Suprapubic skin (tissue), 4 donors: Measurements from ENCODE around the gene LBHD2. TPM values are rescaled to one million over a fixed set of nuclear protein-coding genes. Genes with fewer than 3 reads are reported as not detected.

ENCODE experiments used
- DNase-seq, 2 donors: peaks; one replicate each; pipeline ENCODE4 v3.0.0-alpha.2; 2019; ENCODE audit warnings: low spot score in 2 of 2
- H3K27ac ChIP-seq: fragments of 200-600 bp; sonication (generic); one replicate; pipeline ENCODE4 v1.5.1; 2019
- H3K27me3 ChIP-seq: fragments of 200-600 bp; sonication (generic); one replicate; pipeline ENCODE4 v1.5.1; 2019
- H3K36me3 ChIP-seq: fragments of 200-600 bp; sonication (generic); one replicate; pipeline ENCODE4 v1.5.1; 2019
- H3K4me1 ChIP-seq: fragments of 200-600 bp; sonication (generic); one replicate; pipeline ENCODE4 v1.5.1; 2019
- H3K4me3 ChIP-seq: fragments of 200-600 bp; sonication (generic); one replicate; pipeline ENCODE4 v1.5.1; 2019; ENCODE audit warnings: mild to moderate bottlenecking
- H3K9me3 ChIP-seq: fragments of 200-600 bp; sonication (generic); one replicate; pipeline ENCODE4 v1.5.1; 2019
- EP300 ChIP-seq: sonication (generic); formaldehyde crosslinking; IDR thresholded peaks from one replicate; pipeline ENCODE4 v1.6.1; 2017; ENCODE audit warnings: antibody characterized with exemption
- POLR2A ChIP-seq, 2 donors: fragments of 450-650 bp; IDR thresholded peaks; one replicate each; pipeline ENCODE4 v1.6.1; 2017; ENCODE audit warnings: antibody characterized with exemption in 2 of 2, mild to moderate bottlenecking in 2 of 2, moderate library complexity in 2 of 2
- POLR2AphosphoS5 ChIP-seq, 3 donors: sonication (generic); formaldehyde crosslinking; IDR thresholded peaks; one replicate each; pipeline ENCODE4 v1.6.1; 2017; ENCODE audit warnings: antibody characterized with exemption in 3 of 3
- WGBS: methylation state at CpG from one replicate; pipeline ENCODE4 v1.1.5; 2018; 5-methylcytosine and 5-hydroxymethylcytosine counted together
- total RNA-seq, 4 donors: library from RNA; depleted of rRNA; stranded (reverse); fragments of >200 nt; gene quantifications; one replicate each; pipeline ENCODE4 v1.1.0, GENCODE V29; 2016
- TF ChIP-seq, protein P1 (sequence below), 2 donors: fragments of 200-600 bp in 1 of 2; fragments of 450-650 bp in 1 of 2; sonication (generic) in 1 of 2; IDR thresholded peaks; one replicate each; pipeline ENCODE4 v1.5.1; 2016 to 2019; ENCODE audit warnings: antibody characterized with exemption in 2 of 2, mild to moderate bottlenecking in 1 of 2, moderate library complexity in 1 of 2

Gene LBHD2
- total RNA-seq, 4 donors from 2014 or later: not detected

DNA sequence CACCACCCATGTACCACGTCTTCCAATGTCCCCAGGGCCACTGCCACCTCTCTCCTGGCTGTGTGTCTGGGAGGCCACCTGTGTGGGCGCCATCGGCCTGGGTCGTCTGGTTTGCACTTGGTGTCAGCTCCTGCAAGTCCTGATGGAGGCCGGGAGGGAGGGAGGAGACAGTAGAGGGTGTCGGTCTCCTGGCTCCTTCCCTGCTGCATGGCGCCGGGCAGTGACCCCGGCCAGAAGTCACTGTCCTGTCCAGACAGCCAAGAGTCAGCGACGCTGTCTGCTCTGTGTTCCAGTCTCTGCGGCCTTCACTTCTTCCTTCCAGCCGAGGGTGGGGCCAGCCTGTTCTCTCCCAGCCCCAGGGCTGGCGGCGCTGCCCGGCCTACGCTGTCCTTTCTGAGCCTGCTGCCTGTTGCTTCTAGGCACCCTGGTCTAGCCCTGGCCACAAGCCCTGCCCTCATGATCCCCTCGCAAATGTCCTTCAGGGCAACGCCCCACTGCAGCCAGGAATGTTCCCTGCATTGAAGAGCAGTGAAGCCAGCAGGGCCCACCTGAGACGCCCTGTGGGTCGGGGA, 13.0 kb upstream of the LBHD2 start:
- TF ChIP-seq EP300 (no peak), POLR2AphosphoS5 (IDR thresholded peaks at IDR 0.05) (no peak), POLR2A (IDR thresholded peaks at IDR 0.05) (no peak)
- TF ChIP-seq, protein P1, sequence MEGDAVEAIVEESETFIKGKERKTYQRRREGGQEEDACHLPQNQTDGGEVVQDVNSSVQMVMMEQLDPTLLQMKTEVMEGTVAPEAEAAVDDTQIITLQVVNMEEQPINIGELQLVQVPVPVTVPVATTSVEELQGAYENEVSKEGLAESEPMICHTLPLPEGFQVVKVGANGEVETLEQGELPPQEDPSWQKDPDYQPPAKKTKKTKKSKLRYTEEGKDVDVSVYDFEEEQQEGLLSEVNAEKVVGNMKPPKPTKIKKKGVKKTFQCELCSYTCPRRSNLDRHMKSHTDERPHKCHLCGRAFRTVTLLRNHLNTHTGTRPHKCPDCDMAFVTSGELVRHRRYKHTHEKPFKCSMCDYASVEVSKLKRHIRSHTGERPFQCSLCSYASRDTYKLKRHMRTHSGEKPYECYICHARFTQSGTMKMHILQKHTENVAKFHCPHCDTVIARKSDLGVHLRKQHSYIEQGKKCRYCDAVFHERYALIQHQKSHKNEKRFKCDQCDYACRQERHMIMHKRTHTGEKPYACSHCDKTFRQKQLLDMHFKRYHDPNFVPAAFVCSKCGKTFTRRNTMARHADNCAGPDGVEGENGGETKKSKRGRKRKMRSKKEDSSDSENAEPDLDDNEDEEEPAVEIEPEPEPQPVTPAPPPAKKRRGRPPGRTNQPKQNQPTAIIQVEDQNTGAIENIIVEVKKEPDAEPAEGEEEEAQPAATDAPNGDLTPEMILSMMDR (IDR thresholded peaks at IDR 0.05): no peak
- Histone ChIP-seq H3K27me3 (no peaks in the 10 kb centered on the region), H3K36me3 (no peaks in the 10 kb centered on the region), H3K9me3 (no peaks in the 10 kb centered on the region), H3K4me1 (peaks cover 73% of the 10 kb centered on the region), H3K27ac (peak overlapping the region; percentile 66), H3K4me3 (no peak overlapping the region)
- peak; percentile 68 to 73 for DNase-seq
- 38% methylated on average over 7 of the region's 21 CpGs for WGBS

DNA sequence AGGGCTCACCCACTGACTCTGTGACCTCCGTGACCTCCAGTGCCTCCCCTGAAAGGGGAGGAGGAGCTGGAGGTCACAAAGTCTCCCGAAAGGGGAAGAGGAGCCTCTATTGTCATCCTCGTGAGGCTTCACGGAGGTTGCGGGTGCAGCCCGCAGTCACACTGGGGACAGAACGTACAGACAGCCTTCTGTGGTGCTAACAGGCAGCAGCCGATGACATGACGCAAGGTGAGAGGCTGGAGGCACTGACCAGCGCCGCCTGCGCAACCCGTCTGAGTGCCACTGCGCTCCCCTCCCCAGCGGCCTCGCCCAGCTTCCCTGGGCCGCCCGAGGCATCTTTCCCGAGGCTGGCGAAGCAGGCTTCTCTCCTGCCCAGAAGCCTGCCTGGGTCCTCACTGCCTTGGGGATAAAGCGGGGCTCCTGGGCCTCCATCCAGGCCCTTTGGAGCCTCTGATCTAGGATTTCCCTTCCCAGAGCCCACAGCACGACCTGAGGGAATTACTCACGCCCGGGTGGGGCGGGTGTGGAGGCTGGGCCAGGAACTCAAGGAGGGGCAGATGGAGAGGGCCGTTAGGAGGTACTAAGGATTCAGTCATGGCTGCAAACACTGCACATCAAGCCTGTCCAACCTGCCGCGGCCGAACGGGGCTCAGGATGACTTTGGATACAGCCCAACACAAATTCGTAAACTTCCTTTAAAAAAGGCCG, 12.3 kb upstream of the LBHD2 start:
- no peak overlapping the region for H3K4me3 ChIP-seq
- peak overlapping the region; percentile 66 for H3K27ac ChIP-seq
- TF ChIP-seq EP300: no peak
- no peak for TF ChIP-seq POLR2A (IDR thresholded peaks at IDR 0.05)
- no peak for TF ChIP-seq POLR2AphosphoS5 (IDR thresholded peaks at IDR 0.05)
- TF ChIP-seq, protein P1 (IDR thresholded peaks at IDR 0.05): no peak
- WGBS: 76% methylated on average over 23 of the region's 32 CpGs
- DNase-seq: no peak
- no peaks in the 10 kb centered on the region for H3K27me3 ChIP-seq
- H3K4me1 ChIP-seq: peaks cover 71% of the 10 kb centered on the region
- no peaks in the 10 kb centered on the region for H3K9me3 ChIP-seq
- H3K36me3 ChIP-seq: no peaks in the 10 kb centered on the region

DNA sequence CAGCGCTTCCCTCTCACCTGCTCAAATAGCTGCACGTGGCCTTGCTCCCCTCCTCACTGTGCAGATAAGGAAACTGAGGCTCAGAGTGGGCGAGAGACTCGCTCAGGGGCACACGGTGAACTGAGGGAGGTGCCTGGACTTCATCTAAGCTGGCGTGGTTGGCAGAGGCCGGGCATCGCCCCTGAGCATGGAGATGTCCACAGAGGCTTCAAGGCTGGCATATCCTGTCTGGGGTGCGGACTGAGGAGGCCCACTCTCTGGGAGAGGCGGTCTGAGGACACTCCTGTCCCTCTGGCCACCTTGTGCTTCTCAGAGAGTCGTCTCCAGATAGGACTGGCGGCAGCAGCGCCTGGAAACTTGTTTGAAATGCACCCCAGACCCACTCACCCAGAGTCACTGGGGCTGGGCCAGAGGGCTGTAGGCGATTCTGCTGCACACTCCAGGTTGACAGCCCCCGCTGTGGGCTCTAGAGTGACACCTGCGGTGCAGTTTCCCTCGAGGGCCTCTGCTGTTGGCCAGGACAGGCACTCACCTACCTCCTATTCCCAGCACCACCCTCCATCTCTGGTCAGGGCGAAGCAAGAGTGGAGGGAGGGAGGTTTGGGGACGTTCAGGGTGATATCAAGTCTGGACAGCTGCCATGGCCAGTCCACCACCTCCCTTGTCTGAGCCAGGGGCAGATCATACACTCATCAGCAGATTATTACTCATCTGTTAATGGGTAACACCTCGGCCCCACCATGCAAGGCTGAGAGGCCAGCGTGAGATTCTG, 11.2 kb upstream of the LBHD2 start:
- Histone ChIP-seq H3K4me1 (peaks cover 61% of the 10 kb centered on the region), H3K27ac (peak overlapping the region; percentile 87), H3K9me3 (no peaks in the 10 kb centered on the region)

DNA sequence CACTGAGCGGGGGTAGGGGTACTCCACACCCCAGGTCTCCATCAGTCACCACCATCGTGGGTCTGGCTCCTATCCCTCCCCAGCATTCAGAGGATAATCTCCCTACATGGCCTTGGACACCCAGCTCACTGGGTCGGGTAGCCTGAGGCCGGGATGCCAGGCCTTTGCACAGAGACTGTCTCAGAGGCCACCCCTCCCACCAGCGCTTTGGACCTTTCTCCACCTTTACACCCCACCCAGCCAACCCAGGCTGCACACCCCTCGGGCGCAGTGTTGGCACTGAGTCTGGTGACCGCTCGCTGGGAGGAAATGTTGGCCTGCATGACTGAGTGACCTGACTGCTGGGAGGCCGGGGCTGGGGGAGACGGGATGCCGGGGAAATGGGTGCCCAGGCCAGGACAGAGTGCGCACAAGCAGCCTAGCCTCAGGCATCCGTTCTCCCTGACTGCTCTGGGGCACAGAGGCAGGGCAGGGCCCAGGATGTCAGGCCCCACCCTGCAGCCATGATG, 10.6 kb upstream of the LBHD2 start:
- Histone ChIP-seq H3K4me1 (peaks cover 54% of the 10 kb centered on the region), H3K9me3 (no peaks in the 10 kb centered on the region), H3K4me3 (no peak overlapping the region), H3K36me3 (no peaks in the 10 kb centered on the region), H3K27me3 (no peaks in the 10 kb centered on the region), H3K27ac (peak overlapping the region; percentile 87)
- peak in 1 of 2 donors; percentile 75 for DNase-seq
- TF ChIP-seq, protein P1 (IDR thresholded peaks at IDR 0.05): no peak
- TF ChIP-seq POLR2AphosphoS5 (IDR thresholded peaks at IDR 0.05): no peak
- TF ChIP-seq EP300: no peak
- TF ChIP-seq POLR2A (IDR thresholded peaks at IDR 0.05): no peak
- 78% methylated on average over 3 of the region's 14 CpGs for WGBS

More for the DNA sequence above, 11.2 kb upstream of the LBHD2 start:
- Histone ChIP-seq H3K27me3 (no peaks in the 10 kb centered on the region), H3K4me3 (no peak overlapping the region), H3K36me3 (no peaks in the 10 kb centered on the region)
- peak in 1 of 2 donors; percentile 74 for DNase-seq
- WGBS: 79% methylated on average over 14 of the region's 21 CpGs
- TF ChIP-seq EP300 (no peak), POLR2AphosphoS5 (IDR thresholded peaks at IDR 0.05) (no peak), POLR2A (IDR thresholded peaks at IDR 0.05) (no peak)
- TF ChIP-seq, protein P1 (IDR thresholded peaks at IDR 0.05): no peak
